COLO829 (cell line): ENCODE data around the gene DLGAP4.
"Not testable (repeated sequence)": the region's sequence is repeated elsewhere in the genome, so short reads cannot be mapped to it uniquely, and the experiment has no call there.

Experiments
- DNase-seq: peaks from one replicate; pipeline ENCODE4 v3.0.0; 2012; ENCODE audit warnings: low spot score

Gene DLGAP4

GRCh38 chr20:36541227-36541767 is 235.2 kb downstream of the DLGAP4 start, which contains the start of gene MYL9:
Gene MYL9, plus strand, starts transcription at chr20:36541519. Its CDS starts 3,366 bp downstream, at chr20:36544885.
- no peak for DNase-seq

DNA sequence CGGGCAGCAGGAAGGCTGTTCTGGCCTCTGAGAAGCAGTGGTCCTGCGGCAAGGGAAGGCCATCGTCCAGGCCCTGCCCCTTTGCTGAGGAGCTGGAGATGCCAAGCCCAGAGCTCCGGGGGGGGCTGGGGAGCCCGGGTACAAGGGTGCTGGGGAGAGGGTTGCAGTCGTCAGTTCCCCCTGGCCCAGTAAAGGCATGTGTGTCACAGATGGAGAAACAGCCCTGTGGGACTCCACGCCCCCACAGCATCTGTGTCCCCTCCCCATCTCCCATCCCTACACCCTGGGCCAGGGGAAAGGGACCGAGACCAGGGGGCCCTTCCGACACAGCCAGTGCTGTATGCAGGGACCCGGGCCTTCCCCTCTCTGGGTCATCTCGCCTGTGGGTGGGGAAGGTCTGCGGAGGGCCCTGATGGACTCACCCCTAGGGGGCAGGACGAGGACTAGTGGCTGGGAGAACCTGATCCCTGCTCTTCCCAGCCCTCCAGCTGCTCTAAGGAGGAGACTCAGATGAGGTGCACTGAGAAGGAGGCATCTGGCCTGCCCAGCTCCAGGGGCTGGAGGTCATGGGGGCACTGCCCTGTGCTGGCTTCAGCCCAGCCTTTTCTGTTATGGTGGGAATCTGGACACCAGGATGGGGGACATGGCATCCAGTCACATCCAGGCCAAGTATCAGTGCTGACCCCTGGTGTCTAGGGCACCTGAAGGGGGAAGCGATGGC is 235.8 kb downstream of the DLGAP4 start:
- no peak for DNase-seq

- DNase-seq = no peak
These were observed 236.5 kb downstream of the DLGAP4 start for GRCh38 chr20:36542516-36543183.

DNA sequence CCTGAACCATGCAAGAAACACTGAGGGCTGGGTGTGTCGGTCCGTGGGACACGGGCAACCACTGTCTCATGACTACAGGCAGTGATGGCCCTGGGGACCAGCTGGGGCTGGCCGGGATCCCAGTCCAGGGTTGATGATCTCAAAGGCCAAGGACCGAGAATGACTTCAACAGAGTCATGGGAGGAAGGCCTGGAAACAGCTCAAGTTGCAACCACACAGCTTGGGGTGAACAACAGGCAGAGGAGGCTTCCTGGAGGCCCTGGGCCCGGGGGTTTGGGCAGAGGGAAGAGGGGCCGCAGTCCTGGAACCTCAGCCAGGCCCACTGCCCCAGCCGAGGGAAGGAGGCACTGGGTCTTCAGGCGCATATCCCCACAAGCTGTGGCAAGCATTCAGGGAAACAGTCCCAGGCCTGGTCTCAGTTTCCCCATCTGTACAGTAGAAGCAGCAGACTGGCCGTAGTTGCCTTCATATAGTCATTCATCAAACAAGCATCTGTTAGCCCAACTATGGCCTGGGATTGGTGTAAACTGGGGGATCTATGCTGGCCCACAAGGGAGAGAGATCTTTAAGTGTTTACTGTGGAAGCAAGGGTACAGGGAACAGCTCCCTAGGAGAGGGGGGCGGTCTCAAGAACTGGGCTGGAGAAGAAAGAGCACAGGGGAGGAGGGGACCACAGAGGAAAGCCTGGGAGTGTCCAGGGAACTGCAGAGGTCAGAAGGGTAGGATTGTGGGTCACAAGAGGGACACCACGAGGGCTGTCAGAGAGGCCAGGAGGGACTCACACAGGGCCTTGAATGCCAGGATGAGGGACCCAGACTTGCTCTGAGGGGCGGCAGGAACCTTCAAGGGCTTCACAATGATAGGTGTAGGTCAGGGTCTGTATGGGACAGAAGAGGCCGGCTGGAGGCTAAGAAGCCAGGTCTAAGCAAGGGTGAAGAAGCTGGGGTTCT is 237.3 kb downstream of the DLGAP4 start:
- DNase-seq = no peak

DNA sequence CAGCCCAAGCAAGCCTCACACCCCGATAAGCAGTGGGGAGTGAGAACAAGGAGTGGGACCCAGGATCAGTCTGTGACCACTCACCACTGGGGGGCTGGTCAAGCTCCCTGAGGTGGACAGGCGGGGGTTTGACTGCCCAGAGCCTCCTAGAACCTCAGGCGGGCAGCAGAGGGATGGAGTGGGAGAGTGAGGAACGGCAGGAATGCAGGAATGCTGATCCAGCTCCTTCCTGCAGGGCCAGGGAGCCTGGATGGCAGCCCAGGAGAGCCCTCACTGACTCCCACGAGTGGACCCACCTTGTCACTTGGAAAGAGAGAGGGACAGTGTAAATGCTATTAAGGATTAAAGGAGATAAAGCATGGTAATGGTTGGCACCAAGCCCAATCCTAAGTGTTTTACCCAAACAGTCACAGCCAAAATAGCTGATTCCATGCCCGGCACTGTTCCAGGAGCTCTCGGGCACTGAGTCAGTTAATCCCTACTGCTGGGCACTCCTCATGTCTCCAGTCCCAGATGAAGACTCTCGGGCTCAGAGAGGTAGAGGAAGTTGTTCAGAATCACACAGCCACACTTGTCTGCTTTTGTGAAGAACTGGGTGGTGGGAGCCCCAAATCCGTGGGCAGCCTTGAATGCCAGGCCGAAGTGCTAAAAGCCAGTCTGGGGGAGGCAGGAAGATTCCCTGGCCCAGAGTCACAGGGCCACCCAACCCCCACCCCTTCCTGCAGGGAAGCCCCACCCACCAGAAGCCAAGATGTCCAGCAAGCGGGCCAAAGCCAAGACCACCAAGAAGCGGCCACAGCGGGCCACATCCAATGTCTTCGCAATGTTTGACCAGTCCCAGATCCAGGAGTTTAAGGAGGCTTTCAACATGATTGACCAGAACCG is 238.2 kb downstream of the DLGAP4 start:
- DNase-seq = no peak

DNA sequence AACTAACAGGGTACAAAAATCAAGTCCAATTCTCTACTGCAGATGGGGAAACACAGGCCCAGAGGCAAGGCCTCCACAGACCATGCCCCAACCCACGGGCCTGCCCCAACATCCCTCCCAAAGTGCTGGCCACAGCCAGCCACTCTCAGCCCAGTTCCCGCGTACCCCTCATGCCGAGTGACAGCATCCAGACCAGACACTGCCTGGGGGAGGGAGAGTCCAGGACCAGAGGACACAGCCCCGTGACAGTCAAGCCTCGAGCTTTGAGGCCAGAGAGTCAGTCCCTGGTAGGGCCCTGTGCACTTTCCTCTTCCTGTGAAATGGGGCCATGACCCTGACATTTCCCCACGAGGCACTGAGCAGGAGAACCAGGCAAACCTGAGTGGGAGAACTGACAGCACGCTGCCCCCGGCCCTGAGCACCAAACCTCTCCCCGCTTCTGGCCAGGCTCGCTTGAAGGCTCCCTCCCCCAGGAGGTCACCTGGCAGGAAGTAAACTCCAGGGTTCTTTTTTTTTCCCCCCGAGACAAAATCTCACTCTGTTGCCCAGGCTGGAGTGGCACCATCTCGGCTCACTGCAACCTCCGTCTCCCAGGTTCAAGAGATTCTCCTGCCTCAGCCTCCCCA is 240.1 kb downstream of the DLGAP4 start:
- no peak for DNase-seq

- no peak for DNase-seq
These were observed 241.3 kb downstream of the DLGAP4 start for GRCh38 chr20:36547186-36548005.

DNA sequence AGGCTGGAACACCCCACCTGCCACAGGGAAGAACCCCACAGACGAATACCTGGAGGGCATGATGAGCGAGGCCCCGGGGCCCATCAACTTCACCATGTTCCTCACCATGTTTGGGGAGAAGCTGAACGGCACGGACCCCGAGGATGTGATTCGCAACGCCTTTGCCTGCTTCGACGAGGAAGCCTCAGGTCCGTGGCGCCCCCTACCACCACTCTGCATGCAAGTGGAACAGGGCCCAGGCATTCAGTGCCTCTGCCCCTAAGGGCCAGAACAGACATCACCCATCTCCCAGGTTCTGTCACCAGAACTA is 241.8 kb downstream of the DLGAP4 start:
- no peak for DNase-seq

GRCh38 chr20:36548704-36549627 is 242.8 kb downstream of the DLGAP4 start:
- no peak for DNase-seq

DNA sequence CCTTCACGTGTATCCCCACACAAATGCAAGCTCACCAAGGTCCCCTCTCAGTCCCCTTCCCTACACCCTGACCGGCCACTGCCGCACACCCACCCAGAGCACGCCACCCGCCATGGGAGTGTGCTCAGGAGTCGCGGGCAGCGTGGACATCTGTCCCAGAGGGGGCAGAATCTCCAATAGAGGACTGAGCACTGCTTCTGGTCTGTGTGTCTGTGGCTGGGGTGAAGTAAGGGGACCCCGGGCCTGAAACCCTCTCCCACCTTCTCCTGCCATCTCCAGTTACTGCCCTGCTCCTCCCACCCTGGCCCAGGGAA is 243.4 kb downstream of the DLGAP4 start:
- DNase-seq = no peak

GRCh38 chr20:36549942-36550789 is 244.0 kb downstream of the DLGAP4 start:
- no peak for DNase-seq

DNA sequence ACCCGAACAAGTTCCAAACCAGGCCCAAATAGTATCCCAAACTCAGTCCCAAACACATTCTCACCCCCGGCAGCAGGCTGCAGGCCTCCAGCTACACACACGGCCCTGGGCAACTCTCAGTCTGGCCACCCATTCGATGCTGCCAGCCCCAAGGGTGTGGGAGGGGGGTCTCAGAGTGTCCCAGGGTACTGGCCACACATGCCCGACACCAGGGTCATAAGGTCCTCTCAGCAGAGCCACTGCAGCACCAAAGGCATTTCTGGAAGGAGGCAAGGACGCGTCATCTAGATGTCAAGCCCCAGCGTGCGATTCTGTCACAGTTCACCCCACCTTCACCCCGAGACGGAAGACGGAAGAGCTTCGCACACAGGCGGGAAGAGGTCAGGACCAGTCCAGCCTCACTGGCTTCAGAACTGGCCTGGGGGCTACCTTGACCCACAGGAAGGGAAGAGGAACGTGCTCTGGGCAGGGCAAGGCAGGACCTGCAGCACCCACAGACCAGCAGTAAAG is 244.7 kb downstream of the DLGAP4 start:
- DNase-seq = no peak

DNA sequence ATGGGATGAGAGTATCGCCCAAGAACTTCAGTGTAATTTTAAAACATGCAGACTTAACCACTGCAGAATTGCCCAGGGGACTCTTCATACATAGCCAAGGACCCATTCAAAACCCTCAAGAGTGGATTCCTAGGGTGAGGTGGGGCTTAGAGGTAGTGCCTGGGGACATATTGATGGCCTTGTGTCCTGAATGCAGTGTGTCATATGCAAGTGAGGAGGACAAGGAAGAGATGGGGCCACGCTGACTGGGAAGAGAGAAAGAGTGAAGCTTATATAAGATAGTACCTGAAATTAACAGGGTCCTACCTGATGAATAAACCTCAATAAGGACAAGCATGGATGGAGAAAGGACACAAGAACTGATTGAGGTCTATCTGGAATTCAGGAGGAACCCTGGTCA is 249.1 kb downstream of the DLGAP4 start:
- DNase-seq = no peak

GRCh38 chr20:36562724-36563123 is 256.6 kb downstream of the DLGAP4 start:
- no peak for DNase-seq

- no peak for DNase-seq
These were observed 257.2 kb downstream of the DLGAP4 start for GRCh38 chr20:36563374-36563773.

DNA sequence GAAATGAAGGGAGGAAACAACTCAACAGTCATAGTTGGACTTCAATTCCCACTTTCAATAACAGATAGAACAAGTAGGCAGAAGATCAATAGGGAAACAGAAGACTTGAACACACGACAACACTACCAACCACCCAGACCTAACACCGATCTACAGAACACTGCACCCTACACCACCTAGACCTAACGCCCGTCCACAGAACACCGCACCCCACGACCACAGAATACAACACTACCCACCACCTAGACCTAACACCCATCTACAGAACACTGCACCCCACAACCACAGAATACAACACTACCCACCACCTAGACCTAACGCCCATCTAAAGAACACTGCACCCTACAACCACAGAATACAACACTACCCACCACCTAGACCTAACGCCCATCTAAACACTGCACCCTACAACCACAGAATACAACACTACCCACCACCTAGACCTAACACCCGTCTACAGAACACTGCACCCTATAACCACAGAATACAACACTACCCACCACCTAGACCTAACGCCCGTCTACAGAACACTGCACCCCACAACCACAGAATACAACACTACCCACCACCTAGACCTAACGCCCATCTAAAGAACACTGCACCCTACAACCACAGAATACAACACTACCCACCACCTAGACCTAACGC is 258.1 kb downstream of the DLGAP4 start:
- DNase-seq = not testable (repeated sequence)

DNA sequence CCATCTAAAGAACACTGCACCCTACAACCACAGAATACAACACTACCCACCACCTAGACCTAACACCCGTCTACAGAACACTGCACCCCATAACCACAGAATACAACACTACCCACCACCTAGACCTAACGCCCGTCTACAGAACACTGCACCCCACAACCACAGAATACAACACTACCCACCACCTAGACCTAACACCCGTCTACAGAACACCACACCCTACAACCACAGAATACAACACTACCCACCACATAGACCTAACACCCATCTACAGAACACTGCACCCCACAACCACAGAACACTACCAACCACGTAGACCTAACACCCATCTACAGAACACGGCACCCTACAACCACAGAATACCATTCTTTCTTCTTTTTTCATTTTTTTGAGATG is 258.6 kb downstream of the DLGAP4 start:
- not testable (repeated sequence) for DNase-seq
